SH-SY5Y (cell line): ENCODE results near the gene RNU6-1.

Experiments used
- GATA2 ChIP-seq: IDR thresholded peaks from 2 replicates; pipeline ENCODE4 v1.6.1; 2011; ENCODE audit warnings: mild to moderate bottlenecking, low read depth, low read length
- GATA3 ChIP-seq: IDR thresholded peaks from 2 replicates; pipeline ENCODE4 v1.6.1; 2011; ENCODE audit warnings: low read depth, mild to moderate bottlenecking, low read length, moderate library complexity

Gene RNU6-1

DNA sequence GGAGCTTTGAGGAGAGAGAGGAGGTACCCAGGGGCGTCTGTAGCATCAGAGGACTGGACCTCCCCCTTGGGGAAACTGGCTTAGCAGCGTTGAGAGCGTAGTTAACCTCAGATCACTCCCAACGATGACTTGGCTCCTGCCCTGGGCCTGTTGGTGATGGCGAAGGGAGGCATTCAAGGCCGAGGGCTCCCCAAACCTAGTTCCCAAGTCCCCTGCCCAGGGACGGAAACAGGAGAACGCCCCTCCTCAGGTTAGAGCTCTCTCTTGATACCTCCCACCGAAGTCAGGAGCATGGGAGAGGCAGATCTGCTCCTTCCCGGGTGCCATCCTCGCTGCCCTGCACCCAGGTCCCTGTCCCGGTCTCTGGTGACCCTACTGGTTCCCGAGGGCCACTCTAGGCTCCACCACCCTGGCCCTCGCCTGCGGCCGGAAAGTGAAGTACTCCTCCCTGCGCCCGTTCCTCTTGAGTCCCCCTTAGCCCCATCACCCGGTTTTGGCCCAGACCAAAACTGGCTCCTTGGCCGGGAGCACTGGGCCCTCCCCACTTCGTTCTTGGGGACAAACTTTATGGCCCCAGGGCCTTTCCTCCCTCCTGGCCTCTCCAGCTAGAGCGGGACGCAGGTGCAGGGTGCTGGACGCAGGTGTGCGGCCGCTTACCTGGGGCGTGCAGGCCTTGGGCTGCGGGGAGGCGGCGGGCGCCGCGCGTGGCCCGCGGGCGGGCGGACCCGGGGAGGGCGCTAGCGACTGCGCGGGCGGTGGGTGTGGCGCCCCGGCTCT is 17.1 kb downstream of the RNU6-1 start:
- no peak for TF ChIP-seq GATA2
- TF ChIP-seq GATA3: no peak

- TF ChIP-seq GATA2 (no peak), GATA3 (no peak)
These were observed 17.9 kb downstream of the RNU6-1 start for GRCh38 chr15:67821784-67822440.

DNA sequence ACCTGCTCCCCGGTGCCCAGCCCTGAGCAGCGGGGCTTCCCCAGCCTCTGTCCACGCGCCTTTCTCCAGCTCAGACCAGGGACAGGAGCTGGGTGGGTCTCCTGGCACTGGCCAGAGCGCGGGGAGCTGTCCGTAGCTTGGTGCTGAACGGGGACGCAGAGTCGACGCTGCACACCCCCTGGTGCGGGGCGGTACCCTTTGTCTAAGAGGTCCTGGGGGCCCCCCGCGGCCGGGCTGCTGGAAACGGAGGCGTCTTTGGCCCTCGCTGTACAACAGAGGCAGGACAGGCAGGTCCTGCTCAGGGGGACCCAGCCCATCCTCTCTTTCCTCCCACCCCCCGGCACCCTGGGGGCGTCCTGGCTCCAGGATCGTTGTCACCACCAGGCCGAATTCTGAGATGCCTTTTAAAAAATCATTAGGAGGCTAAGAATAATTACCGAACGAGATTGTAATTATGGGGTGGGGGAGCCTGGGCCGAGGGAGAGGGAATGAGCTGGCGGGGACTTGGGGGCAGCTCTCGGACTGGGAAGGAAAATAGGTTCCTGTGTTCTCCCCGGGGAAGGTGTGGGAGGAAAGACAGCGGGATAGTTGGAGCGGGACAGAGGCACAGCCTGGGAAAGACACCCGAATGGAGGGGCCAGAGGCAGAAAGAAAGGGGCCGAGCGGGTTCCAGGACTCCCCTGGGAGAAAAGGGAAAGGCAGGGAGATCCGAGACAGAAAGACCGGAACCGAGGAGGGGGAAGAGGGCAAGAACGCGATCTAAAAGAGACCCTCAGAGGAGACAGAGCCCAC is 18.7 kb downstream of the RNU6-1 start:
- no peak for TF ChIP-seq GATA3
- TF ChIP-seq GATA2: no peak

DNA sequence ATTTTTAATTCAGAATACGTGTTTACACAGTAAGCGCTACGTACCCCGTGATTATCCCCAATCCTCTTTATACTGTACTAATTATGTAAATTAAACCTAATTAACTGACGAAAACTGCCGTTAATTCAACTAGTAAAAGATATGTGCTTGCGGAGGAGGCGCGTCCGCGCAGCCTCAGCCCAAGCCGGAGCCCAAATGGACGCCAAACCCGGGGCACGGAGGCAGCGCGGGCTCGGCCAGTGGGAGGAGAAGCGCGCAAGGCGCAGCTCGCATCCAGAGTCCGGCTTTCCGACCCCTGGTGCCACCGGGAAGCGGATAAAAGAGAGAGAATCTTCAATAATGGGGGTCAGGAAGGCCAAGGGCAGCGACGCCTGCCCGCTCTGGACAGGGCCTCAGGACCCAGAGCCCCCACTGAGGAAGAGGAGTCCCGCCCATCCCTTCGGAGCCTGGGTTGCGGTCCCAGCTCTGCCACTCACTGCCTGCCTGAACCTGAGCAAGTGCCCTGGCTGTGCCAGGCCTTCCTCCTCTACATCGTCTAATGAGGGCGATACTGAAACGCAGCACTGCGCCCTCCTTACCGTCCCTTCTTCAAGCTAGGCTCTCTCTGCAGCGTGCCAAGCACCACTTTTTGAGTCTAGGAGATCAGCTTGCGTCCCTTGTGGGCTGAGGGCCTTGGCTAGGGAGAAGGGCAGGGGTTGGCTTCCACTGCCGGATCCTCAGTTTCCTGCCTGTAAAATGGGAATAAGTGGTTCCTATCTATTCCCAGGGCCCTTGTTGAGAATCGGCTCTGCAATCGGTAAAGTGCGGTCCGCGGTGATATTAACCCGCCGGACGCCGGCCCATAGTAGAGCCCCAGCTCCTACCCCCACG is 19.5 kb downstream of the RNU6-1 start:
- TF ChIP-seq GATA3 (no peak), GATA2 (no peak)

DNA sequence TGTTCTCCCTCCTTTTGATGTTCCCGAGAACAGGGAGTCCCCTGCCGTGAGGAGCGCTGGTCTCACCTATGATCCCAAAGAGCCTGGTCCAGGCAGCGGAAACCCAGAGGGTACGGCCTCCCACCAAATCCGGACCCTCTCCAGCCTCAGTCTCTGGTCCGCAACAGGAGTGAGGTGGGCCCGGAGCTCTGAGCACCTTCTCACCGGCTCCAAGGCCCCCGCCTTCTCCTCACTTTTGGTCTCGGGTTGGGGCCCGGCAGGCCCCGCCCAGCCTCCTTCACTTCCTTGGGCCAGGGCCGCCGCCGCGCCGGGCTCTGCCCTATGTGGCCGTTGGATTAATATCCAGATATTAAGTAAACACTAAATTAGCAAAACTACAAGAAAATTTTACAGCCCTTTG is 20.2 kb downstream of the RNU6-1 start:
- TF ChIP-seq GATA3 (no peak), GATA2 (no peak)

- TF ChIP-seq GATA2 (no peak), GATA3 (no peak)
These were observed 21.4 kb downstream of the RNU6-1 start for GRCh38 chr15:67818464-67818863.

GRCh38 chr15:67816668-67817067 is 23.2 kb downstream of the RNU6-1 start:
- TF ChIP-seq GATA2: no peak

- TF ChIP-seq GATA3: no peak
- no peak for TF ChIP-seq GATA2
These were observed 24.7 kb downstream of the RNU6-1 start for GRCh38 chr15:67815036-67815592.

GRCh38 chr15:67813104-67813634 is 26.7 kb downstream of the RNU6-1 start:
- TF ChIP-seq GATA2: no peak

DNA sequence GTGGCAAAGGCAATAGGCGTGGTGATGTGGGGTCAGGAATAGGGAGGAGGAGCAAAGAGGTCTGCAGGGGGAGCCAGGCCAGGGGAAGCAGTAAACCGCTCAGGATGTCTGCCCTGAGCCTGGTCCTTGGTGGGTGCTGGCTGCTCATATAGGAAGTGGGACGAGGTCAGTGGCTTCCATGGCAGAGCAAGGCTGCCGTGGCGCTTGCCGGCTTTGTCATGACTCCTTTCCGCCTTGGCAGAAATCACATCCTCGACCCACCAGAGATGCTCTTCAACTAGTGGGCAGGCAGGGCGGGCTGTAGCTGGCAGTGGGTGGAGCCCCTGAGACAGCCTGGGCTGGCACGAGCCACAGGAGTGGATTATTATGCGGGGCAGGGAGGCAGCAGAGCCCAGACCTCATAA is 27.6 kb downstream of the RNU6-1 start:
- no peak for TF ChIP-seq GATA2
- TF ChIP-seq GATA3: no peak

DNA sequence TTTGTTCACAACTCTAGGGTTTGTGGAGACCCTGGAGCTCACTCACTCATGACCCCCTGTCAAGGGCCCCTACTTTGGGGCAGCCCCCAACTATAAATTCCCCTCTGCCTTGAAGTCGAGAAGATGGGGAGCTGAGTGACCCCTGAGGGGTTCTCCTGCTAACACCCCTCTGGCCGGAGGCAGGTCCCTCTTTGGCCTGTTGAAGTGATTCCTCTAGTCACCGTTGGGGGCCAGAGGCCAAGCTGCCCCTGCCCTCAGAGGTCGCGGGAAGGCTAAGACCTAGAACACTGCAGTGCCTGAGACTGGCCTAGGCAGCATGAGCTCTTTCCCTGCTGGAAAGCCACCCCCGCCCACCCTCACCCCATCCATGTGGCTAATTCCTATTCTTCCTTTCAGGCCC is 30.0 kb downstream of the RNU6-1 start:
- TF ChIP-seq GATA3 (no peak), GATA2 (no peak)

GRCh38 chr15:67809441-67809840 is 30.4 kb downstream of the RNU6-1 start:
- TF ChIP-seq GATA3: no peak
- TF ChIP-seq GATA2: no peak

DNA sequence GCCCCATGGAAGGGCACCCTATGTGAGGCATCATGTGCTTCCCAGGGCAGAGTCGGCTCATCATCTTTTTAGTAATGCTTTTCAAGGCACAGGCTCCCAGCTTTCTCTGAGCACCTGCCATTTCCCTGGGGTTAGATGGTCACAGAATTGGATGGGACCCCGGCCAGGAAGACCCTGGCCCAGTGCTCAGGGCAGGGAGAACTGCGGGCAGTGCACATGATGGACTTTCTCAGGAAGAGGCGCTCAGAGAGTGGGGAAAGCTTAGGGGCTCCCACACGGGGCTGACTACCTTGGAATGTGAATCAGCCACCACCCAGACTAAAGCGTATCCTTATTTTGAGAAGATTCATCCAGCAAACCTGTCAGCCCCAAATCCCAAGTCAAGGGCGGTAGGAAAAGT is 31.0 kb downstream of the RNU6-1 start:
- TF ChIP-seq GATA2 (no peak), GATA3 (no peak)

DNA sequence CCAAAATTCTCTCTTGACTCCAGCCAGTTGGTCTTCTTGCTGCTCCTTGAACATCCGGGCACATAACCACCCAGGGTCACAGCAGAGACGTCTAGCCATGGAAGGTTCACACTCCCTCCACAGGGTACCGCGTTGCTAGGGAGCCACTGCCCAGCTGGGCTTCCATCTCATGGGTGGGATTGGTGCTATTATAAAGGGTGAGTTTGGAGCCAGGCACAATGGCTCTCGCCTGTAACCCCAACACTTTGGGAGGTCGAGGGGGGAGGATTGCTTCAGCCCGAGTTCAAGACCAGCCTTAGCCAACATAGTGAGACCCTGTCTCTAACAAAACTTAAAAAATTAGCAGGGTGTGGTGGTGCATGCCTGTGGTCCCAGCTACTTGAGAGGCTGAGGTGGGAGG is 32.0 kb downstream of the RNU6-1 start:
- TF ChIP-seq GATA3 (no peak), GATA2 (no peak)
